ENCODE results near the gene GAL3ST3.

Gene GAL3ST3

GRCh38 chr11:66056501-66056900, 7.5 kb upstream of the GAL3ST3 start:
- peaks cover 24% of the 10 kb centered on the region for H3K4me1 Mint-ChIP-seq

GRCh38 chr11:66055021-66055420, 6.1 kb upstream of the GAL3ST3 start:
- Mint-ChIP-seq H3K27me3 (ENCODE audit: low read depth, poor library complexity) (peaks cover 6% of the 10 kb centered on the region), H3K4me1 (peaks cover 39% of the 10 kb centered on the region), H3K4me3 (no peak overlapping the region), H3K36me3 (ENCODE audit: low read depth) (peaks cover 64% of the 10 kb centered on the region), H3K27ac (no peak overlapping the region), H3K9me3 (no peaks in the 10 kb centered on the region)
- TF ChIP-seq, protein P1, sequence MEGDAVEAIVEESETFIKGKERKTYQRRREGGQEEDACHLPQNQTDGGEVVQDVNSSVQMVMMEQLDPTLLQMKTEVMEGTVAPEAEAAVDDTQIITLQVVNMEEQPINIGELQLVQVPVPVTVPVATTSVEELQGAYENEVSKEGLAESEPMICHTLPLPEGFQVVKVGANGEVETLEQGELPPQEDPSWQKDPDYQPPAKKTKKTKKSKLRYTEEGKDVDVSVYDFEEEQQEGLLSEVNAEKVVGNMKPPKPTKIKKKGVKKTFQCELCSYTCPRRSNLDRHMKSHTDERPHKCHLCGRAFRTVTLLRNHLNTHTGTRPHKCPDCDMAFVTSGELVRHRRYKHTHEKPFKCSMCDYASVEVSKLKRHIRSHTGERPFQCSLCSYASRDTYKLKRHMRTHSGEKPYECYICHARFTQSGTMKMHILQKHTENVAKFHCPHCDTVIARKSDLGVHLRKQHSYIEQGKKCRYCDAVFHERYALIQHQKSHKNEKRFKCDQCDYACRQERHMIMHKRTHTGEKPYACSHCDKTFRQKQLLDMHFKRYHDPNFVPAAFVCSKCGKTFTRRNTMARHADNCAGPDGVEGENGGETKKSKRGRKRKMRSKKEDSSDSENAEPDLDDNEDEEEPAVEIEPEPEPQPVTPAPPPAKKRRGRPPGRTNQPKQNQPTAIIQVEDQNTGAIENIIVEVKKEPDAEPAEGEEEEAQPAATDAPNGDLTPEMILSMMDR (IDR thresholded peaks at IDR 0.05): no peak
- no peak for DNase-seq

More at GRCh38 chr11:66056501-66056900, 7.5 kb upstream of the GAL3ST3 start:
- peaks cover 6% of the 10 kb centered on the region for H3K27me3 Mint-ChIP-seq (ENCODE audit: low read depth, poor library complexity)
- TF ChIP-seq, protein P1 (IDR thresholded peaks at IDR 0.05): no peak
- H3K36me3 Mint-ChIP-seq (ENCODE audit: low read depth): peaks cover 76% of the 10 kb centered on the region
- no peak overlapping the region for H3K4me3 Mint-ChIP-seq
- no peaks in the 10 kb centered on the region for H3K9me3 Mint-ChIP-seq
- H3K27ac Mint-ChIP-seq: no peak overlapping the region
- no peak for DNase-seq

GRCh38 chr11:66052664-66052982, 3.7 kb upstream of the GAL3ST3 start:
- Mint-ChIP-seq H3K4me1 (peaks cover 59% of the 10 kb centered on the region), H3K27me3 (ENCODE audit: low read depth, poor library complexity) (peaks cover 10% of the 10 kb centered on the region), H3K27ac (peak overlapping the region; percentile 100), H3K9me3 (no peaks in the 10 kb centered on the region), H3K4me3 (peak overlapping the region; percentile 99), H3K36me3 (ENCODE audit: low read depth) (peaks cover 42% of the 10 kb centered on the region)
- TF ChIP-seq, protein P1 (IDR thresholded peaks at IDR 0.05): no peak
- no peak for DNase-seq

- H3K9me3 Mint-ChIP-seq: no peaks in the 10 kb centered on the region
- peak within 1 kb of the TSS; percentile 100 for H3K27ac Mint-ChIP-seq
- peaks cover 11% of the 10 kb centered on the region for H3K27me3 Mint-ChIP-seq (ENCODE audit: low read depth, poor library complexity)
- peaks cover 61% of the 10 kb centered on the region for H3K4me1 Mint-ChIP-seq
- TF ChIP-seq, protein P1 (IDR thresholded peaks at IDR 0.05): no peak
- peak within 1 kb of the TSS; percentile 99 for H3K4me3 Mint-ChIP-seq
- peak; percentile 94 for DNase-seq
- H3K36me3 Mint-ChIP-seq (ENCODE audit: low read depth): peaks cover 37% of the 10 kb centered on the region
Measured at GRCh38 chr11:66051766-66052663, 3.1 kb upstream of the GAL3ST3 start, which contains the start of gene SF3B2. Gene SF3B2, plus strand, starts transcription at chr11:66052364. Its CDS starts 21 bp downstream, at chr11:66052385.

- peak overlapping the region; percentile 89 for H3K4me3 Mint-ChIP-seq
- TF ChIP-seq, protein P1 (IDR thresholded peaks at IDR 0.05): no peak
- H3K36me3 Mint-ChIP-seq (ENCODE audit: low read depth): peaks cover 31% of the 10 kb centered on the region
- H3K9me3 Mint-ChIP-seq: no peaks in the 10 kb centered on the region
- H3K4me1 Mint-ChIP-seq: peaks cover 65% of the 10 kb centered on the region
- peaks cover 14% of the 10 kb centered on the region for H3K27me3 Mint-ChIP-seq (ENCODE audit: low read depth, poor library complexity)
- H3K27ac Mint-ChIP-seq: peak overlapping the region; percentile 98
- DNase-seq: no peak
Measured at GRCh38 chr11:66051371-66051765, 2.4 kb upstream of the GAL3ST3 start.

All from nephron progenitor cell (in vitro differentiated cells).